Activated CD4-positive, alpha-beta T cell treated with anti-CD3 and anti-CD28 coated beads, Interleukin-2, amount 50 U/mL, for 16 hours (primary cell): Measurements from ENCODE around the gene FMC1.
"Not testable (repeated sequence)": the region's sequence is repeated elsewhere in the genome, so short reads cannot be mapped to it uniquely, and the experiment has no call there.

Source experiments
- DNase-seq: peaks from one replicate; pipeline ENCODE4 v3.0.0-alpha.2; 2020

FMC1 gene

DNA sequence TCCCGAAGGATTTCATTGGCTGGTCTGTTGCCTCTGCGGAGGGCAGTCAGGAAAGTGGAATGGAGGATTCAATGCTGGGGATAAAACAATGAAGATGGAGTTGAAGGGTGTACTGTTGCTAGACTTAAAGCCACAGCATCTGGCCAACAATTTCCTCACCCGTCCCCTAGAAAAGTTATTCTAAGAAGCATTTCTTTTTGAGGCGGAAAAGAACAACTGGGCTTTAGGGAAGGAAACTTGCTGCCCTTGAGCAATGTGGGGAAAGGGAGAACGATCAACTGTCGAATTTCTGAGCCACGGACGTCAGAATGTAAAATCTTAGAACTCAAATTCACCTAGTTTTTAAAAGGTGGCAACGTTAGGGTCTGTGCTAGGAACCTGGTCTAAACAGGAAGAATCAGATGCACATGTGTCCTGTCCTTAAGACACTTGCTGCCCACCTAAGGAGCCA, 664 bp downstream of the FMC1 start:
- DNase-seq = no peak

DNA sequence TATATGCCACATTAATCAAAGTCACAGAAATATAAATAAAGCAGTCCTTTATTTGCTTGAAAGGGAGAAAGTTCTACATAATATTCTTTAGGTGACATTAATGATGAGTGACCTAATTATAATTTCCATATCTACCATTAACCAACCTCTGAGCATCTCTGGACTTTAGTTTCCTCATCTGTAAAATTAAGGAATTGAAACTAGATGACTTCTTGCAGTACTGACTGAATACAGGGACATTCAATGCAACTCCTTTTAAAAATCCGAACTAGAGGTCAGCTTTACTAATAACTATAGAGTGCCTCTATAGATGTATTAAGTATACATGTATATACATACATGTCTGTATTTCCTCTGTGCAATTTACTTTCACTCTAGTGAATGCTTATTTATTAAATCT, 3.9 kb downstream of the FMC1 start:
- DNase-seq = no peak

DNA sequence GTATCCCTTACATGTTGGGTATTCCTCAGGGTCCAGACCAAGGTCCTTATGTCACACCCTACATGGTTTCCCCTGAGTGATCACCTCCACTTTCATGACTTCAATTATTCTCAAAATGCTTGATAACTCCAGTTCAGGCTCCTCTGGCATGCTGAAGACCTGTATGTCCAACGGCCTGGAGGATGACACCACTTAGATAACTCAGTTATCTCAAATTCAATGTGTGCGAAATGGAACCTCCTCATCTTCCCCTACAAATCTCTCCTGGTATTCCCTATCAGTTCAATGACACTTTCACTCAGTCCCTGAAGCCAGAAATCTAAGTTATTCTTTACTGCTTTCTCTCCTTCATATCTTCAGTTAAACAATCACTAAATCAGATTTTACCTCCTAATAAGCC, 9.9 kb downstream of the FMC1 start:
- no peak for DNase-seq

DNA sequence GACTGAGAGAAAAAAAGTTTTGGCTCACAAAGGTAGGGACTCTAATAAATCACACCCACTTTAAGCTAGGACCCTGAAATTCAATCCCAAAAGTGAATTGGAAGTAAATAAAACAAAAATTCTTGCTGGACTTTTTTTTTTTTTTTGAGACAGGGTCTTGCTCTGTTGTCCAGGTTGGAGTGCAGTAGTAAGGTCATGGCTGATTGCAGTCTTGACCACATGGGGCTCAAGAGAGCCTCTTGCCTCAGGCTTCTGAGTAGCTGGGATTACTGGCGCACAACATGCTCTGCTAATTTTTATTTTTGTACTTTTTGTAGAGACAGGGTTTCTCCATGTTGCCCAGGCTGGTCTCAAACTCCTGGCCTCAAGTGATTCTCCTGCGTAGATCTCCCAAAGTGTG, 13.6 kb downstream of the FMC1 start:
- DNase-seq = no peak

DNA sequence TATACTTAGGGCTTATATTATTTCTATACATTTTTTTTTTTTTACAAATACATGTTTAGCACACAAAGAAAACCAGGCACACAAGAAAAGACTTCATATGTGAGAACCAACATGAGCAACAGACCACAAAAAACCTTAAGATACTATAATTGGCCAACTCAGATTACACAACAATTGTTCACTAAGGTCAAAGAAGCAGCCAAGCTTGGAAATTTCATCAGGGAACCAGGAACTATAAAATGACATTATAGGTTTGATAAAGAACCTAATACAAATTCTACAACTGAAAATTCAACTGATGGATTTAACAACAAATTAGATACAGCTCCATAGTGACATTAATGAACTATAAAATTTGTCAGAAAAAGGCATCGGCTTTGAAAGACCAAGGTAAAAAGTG, 14.2 kb downstream of the FMC1 start:
- DNase-seq = no peak

DNA sequence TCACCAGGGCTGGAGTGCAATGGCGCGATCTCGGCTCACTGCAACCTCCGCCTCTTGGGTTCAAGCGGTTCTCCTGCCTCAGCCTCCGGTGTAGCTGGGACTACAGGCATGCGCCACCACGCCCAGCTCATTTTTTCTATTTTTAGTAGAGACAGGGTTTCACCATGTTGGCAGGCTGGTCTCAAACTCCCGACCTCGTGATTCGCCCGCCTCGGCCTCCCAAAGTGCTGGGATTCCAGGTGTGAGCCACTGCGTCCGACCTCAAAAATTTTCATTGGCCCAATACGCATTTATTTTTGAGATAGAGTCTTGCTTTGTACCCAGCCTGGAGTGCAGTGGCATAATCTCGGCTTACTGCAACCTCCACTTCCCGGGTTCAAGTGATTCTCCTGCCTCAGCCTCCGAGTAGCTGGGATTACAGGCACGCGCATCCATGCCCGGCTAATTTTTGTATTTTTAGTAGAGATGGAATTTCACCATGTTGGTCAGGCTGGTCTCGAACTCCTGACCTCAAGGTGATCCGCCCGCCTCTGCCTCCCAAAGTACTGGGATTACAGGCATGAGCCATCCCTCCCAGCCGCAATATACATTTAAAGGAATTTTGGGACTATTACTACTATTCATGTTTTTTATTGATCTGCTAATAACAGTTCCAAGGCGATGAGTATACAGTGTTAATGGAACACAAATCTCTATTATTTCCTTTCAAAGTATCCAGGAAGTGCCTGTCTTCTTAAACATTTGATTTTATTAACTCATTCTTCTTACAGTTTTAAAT, 16.8 kb downstream of the FMC1 start:
- DNase-seq = not testable (repeated sequence)

DNA sequence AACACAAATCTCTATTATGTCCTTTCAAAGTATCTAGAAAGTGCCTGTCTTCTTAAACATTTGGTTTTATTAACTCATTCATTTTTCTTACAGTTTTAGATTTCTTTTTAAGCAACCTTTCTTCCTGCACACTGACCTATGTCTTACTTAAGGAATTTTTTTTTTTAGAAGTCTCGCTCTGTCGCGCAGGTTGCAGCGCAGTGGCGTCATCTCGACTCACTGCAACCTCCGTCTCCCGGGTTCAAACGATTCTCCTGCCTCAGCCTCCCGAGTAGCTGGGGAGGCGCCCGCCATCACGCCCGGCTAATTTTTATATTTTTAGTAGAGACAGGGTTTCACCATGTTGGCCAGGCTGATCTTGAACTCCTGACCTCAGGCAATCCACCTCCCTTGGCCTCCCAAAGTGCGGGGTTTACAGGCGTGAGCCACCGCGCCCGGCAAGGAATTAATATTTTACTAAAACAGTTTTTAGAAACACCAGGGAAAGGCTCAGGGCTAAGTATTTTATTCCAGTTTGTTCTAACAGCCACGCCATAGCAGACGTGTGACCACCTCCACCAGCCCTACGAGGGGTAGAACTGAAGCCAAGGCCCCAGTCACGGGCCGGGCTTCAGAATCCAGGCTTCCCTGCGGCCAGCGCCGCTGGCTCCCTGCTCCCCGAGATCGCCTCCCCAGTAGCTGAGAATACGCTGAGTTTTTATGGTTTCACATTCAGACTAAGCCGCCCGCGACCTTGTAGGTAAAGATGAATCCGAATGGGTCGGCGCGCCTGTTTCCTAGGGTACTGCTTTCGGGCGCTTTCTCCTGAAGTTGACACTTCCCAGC, 17.6 kb downstream of the FMC1 start:
- peak; percentile 62 for DNase-seq

DNA sequence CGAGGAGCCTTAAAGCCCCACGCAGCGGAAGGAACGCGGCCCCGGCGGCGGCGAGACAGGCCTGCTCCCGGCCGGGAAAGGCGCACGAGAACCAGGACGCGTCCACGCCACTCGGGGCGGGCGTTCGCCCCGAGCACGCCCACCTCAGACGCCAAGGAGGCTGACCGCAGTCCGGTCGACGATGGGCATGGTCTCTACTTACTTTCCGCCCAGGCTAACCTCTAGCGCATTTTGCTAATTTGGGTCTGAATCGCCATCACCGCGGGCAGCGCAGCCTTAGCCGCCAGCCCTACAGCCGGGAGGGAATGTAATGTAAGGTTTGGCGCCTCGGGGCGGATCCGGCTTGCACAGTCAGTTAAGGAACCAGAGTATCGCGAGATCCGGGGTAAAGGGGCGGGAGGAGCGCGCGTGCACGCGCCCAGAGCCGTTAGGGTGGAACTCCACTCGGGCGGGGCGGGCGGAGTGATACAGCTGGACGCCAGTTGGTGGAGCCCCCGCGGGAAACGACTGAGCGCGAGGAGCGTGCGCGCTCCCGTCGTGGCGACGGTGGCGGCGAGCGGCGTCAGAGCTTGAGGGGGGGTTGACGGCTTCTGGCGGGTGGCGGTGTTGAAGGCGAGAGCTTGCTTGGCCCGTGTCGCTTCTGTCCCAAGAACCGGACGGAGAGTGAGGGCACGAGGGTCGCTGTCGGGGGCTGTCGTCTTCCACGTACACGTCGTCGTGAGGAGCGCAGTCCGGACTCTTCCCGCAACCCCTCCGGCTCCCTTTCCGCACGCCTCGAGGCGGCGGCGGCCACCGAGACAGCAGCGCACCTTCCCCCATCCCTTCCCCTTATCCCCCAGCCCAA, 18.5 kb downstream of the FMC1 start, which contains the start of gene LUC7L2:
Gene LUC7L2, plus strand, starts transcription at position 529 of the 844 bp plus-strand sequence. CDS start 368 bp downstream, outside the sequence.
- peak; percentile 99 for DNase-seq

DNA sequence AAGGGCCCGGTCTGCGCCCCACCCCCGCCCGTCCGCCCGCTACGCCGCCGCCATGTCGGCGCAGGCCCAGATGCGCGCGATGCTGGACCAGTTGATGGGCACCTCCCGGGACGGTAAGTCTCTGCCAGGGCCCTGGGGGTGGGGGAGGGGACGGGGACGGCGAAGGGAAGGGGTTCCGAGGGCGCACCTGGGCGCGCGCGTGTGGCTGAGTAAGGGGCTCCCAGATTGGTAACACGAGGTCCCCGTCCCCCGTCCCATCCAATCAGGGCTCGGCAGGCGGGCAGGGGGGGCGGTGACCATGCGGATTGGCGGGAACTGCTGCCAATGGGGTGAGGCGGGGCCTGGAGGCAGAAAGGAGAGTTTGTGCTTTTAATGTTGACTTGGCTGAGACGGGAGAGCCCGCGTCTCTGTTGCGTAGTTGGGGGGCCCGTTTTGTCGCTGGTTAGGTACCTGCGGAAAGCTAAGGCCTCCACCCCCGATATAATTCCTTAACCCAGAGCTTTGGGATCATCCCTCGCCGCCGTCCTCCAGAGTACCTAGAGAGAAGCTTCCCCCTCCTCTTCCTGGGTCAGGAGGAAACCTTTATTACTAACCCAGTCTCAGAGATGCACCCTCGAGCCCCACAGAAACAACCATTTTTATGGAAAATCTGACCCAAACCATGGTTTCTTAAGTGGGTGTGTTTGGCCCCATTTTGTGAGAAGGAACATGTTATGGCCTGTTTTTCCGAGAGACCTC, 19.2 kb downstream of the FMC1 start:
- peak; percentile 99 for DNase-seq

DNA sequence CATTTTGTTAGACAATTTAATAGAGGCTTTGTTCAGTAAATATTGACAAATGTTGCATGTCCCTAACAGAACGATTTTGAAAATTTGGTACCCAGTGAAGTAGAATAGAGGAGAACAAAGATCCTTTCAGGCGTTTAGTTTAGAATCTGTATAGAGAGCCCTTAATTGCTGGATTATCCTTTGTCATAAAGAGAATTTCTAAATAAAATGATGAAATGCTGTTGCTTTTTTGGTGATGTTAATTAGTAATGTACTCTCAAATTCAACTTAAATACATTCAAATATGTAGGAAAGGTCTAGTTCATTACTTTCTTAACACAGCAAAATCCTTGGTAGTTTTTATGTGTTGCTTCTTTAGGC, 19.8 kb downstream of the FMC1 start:
- no peak for DNase-seq

DNA sequence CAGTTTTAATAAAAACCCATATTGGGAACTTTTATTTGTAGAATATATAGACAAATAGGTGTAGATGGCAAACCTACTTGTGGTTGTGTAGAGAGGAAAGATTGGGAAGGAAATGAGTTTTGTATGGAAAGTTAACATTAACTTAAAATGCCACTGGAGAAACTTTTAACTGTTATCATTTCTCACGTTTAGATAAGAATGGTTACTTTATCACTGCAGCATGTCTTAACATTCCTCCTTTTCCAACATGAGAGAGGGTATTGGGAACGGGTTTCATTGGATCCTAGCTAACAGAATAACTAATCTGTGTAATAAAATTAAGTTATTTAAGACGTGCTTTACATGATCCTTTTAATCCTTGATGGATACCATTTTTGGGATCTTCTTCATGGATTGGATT, 20.4 kb downstream of the FMC1 start:
- DNase-seq = no peak

DNA sequence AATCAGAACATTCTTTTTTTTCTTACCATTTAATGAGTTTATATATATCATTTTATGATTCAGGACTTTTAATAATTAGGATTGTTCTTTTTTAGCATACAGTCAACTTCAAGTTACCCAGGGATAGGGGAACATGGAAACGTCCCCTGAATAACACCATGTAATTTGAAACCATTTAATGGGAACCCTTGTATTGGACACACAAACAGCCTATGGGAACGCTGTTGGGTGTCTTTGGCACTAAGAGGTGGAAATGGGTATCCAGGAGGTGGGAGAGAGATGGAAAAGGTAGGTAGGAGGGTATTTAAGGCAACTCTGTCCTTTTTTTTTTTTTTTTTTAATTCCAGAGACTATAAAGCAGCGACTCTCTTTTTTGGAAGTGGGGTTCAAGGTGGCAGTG, 21.2 kb downstream of the FMC1 start:
- no peak for DNase-seq

DNA sequence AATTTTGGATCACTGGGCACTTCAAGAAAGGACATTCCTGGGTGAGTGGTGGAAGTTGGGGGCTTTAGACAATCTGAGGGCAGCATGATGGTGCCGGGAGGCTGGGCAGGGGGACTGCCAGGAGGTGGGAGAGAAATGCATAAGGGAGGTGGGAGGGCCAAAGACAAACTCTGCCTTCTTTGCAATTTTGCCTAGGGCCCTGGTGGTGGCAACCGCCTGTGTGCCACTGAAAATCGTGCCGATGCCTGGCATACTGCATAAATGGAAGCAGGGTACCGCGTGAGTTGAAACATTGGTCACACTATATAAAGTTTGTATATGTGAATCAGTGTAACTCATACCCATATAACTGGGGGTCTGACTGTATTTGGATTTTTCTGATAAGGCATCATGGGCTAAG, 21.8 kb downstream of the FMC1 start:
- DNase-seq = no peak

DNA sequence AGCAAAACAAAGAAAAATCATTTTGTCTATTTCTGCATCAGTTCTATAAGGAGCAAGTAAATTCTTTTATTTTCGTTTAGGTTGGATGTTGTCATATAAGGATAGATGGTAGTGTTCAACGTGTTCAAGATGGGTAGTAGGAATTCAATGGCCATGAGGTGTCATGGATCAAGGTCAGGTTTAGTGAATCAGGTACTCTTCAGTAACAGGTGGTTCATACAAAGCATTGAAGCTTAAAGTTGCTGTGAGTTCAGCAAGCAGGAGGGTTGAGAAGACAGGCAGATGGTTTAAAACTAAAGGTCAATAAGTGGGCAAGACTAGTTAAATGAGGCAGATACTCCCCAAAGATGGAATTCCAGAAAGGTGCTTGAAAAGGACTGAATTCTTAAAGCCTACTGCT, 24.2 kb downstream of the FMC1 start:
- no peak for DNase-seq

DNA sequence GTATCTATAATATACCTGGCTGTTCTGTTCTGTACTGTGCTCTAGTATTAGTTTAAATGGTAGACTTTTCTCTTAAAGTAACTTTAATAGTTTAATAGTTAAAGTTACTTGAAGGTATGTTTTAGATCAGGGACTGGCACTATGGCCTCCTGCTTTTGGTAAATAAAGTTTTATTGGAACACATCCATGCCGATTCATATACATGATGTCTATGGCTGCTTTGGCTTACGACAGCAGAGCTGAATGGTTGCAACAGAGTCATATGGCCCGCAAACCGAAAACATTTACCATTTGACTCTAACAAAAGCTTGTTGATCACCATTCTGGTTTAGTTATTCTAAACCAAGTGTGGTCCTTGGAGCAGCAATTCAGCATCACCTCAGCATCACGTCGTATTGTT, 25.3 kb downstream of the FMC1 start:
- no peak for DNase-seq

DNA sequence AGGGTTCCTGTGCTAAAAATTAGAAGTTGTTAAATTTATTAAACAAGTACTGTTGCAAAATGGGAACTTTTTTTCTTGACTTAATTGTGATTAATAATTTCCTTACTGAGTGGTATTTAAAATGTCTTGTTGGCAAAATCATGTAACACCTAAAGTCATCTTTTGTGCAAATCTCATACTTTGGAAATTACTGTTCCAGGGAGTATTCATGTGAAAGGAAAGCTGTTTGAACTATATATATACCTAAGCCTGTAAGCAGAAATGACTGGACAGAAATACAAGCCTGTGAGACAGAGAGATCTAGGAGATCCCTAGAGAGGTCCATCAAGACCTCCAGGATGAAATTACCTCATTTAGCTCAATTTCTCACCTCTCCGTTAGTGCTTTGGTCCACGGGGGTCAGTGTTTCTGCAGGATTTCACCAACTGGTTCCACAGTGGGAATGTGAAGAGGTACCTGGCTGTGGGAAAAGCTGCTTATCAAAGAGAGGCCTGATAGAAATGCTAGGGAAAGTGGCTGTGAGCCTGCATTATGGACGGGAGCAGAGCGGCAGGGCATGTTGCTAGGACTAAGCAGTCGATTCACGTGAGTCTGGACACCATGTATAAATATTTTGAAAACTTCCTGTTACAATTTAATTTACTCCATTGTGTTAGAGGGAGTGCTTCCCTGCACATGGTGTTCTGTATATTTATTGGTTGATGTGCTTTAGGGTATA, 26.5 kb downstream of the FMC1 start:
- peak; percentile 14 for DNase-seq

DNA sequence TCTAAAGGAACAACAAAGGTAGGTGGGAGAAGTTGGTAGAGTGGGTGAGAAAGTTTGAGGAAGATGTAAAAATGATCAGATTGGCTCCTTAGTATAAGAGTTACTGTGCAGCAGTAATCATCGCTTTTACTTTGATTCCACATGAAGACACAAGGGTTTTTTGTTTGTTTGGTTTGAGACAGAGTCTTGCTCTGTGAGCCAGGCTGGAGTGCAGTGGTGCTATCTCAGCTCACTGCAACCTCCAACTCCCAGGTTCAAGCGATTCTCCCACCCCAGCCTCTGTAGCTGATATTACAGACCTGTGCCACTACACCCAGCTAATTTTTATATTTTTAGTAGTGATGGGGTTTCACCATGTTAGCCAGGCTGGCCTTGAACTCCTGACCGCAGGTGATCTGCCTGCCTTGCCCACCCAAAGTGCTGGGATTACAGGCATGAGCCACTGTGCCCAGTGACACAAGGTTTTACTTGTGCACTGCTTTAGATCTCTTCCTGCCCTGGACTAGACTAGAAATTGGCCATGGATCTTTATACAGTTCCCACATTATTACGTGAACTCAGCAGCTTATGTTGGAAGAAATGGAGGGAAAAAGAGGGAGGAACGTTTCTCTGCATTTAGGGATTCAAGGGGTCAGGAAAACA, 29.3 kb downstream of the FMC1 start:
- DNase-seq = no peak

DNA sequence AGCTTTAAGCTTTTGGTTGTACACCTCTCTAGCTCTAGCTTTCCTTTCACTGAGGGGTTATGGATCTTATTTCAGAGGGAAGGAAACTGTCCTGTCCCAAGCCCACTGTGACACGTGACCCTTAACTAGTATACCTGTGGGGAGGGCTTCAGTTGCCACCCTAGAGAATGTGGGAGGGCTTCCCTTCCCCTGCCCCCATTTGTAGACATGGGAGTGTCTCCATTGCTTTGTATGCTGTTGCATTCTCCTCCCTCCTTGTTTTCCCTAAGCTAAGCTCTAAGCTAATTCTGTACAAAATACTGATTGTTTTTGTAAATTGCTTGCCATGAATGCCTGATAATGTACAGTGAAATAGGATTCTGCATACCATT, 29.8 kb downstream of the FMC1 start:
- no peak for DNase-seq

DNA sequence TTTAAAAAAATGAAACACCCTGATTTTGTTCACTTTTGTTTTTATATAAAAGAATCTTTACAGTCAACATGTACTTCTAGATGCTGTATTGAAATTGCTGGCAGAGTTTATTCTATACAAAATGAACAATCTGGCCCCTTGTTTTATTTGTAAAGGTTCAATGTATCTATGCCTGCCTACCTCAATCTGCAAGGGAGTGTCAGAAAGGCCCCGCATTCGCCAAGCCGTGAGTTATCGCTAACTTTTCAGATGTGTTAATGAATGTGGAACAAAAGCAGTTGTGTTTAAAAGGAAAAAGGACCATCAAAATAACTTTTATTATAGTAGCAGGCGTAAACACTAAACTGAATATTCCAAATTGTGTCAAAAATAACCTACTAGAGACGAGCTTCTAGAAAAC, 33.1 kb downstream of the FMC1 start:
- no peak for DNase-seq

DNA sequence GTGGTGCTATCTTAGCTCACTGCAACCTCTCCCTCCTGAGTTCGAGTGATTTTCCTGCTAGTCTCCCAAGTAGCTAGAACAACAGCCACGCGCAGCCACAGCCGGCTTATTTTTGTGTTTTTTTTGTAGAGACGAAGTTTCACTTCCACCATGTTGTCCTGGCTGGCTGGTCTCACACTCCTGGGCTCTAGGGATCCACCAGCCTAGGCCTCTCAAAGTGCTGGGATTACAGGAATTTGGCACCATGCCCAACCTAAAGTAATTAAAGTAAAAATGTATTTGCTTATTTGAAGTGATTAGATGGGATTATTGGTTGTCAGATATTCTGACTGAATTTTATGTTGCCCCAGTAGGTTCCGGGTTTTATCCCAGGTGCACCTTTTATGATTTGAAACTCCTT, 41.3 kb downstream of the FMC1 start:
- DNase-seq = no peak

DNA sequence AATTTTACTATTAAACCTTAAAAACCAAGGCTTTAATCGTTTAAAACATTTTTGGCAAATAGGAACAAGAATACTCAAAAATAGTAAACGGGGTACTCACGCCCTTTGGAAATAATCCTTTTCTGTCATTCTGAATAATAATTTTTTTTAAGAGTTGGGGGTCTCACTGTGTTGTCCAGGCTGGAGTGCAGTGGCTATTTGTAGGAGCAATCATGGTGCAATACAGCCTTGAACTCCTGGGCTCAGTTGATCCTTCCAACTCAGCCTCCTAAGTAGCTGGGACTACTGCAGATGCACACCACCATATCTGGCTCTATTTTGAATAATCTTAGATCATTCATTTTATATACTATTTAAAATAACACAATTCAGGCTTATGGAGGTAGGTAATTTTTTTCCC, 43.5 kb downstream of the FMC1 start:
- no peak for DNase-seq

DNA sequence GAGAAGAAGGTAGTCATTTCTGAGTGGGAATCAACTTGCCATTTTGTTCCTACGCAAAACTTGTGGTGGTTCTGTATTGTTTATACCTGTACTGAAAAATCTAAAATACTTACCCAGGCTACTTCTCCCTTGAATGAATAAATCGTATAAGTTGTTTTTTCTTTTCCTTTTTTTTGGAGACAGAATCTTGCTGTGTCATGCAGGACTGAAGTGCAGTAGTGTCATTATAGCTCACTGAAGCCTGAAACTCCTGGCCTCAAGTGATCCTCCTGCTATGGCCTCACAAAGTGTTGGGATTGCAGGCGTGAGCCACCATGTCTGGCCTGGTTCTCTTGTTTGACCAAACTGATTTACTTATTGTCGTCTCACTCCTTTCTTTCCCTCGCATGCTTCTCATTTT, 46.5 kb downstream of the FMC1 start:
- DNase-seq = no peak
